ENCODE results near the gene ERN1.
"Not testable (repeated sequence)": the region's sequence is repeated elsewhere in the genome, so short reads cannot be mapped to it uniquely, and the experiment has no call there.

The ERN1 gene

GRCh38 chr17:64048805-64049204 lies 81.1 kb downstream of the ERN1 start:
- no peak overlapping the region for H3K4me3 ChIP-seq (ENCODE audit: low read depth, low read length)
- DNase-seq (ENCODE audit: low read depth): no peak

- DNase-seq (ENCODE audit: low read depth): no peak
- no peak overlapping the region for H3K4me3 ChIP-seq (ENCODE audit: low read depth, low read length)
These were observed 84.8 kb downstream of the ERN1 start for GRCh38 chr17:64045176-64045575.

DNA sequence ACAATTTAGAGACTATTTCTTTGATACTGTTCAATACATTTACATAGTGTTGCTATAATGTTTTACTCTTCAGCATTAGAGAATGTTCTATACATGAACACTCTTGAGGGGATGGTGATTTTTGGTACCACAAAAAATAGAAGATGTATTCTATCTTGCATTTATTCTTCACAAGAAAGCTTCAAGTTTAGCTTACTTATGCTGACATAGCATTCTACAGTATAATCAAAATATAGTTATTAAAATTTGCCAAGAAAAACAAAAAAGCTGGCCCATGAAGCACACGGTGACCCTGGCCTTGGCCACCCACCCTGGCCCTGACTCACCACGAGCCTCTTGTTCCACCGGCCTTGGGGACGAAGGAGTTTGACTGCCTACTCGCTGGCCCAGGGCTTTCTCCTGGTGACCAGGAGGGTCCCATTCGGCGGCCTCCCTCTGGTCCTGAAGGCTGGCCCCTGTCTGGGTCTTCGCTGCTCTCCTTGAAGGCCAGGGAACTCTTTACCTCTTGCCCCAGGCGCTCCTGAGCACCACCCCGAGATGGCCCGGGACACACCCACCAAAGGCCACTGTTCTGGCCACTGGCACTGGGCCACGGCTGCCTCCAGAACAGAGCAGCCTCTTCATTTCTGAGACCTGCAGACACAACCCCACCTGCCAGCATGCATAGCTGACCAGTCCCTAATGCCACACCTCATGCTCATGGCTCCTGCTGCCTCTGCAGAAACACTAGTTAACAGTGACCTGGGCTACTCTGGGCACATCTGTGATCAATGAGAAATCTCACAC lies 87.1 kb downstream of the ERN1 start:
- no peak for DNase-seq (ENCODE audit: low read depth)
- no peak overlapping the region for H3K4me3 ChIP-seq (ENCODE audit: low read depth, low read length)

DNA sequence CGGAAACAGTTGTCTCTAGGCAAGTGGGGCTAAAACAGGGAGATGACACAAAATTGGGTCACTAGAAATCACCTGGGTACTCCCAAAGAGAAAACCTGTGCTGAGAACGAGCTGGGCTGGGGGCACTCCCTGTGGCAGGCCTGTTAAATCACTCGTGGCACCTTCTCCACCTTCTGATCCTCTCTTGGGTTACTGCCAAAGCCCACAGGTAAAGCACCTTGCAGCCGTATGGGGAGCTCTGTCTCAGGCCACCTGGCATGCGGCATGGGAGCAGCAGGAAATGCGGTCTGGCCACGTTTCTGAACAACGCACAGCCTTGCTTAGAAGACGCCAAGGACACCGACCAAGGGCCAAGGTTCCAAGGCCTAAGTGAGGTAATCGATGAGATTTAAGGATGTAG lies 88.0 kb downstream of the ERN1 start:
- no peak for DNase-seq (ENCODE audit: low read depth)
- no peak overlapping the region for H3K4me3 ChIP-seq (ENCODE audit: low read depth, low read length)

DNA sequence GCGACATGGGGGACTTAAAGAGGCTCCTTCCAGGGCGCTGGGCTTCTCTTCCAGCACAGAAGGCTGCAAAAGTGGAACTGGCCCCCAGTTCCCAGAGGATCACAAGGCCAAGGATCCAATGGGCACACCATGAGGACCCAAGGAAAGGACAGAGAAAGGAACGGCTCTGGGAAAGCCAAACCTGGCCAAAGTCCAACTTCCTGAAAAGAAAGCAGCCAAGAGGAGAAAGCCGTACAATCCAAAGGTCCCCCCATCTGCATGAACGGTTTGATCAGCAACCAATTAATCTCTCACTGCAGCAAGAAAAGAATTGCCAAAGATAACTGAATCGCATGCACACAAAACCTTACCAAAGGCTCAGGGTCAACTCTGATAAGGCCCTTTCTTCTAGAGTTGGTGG lies 89.7 kb downstream of the ERN1 start:
- H3K4me3 ChIP-seq (ENCODE audit: low read depth, low read length): no peak overlapping the region
- no peak for DNase-seq (ENCODE audit: low read depth)

DNA sequence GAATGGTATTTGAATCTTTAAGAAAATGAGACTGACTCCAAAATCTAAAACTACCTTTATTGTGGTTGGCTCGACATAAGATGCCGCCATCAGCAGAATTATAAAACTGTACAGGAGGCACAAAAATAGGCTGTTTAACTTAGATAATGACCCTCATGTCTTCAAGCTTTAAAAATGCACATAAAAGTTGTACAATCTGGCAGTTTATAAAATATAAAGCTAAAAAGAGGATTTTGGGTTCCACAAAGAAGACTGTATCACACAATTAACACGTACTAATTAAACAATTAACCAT lies 90.9 kb downstream of the ERN1 start:
- no peak for DNase-seq (ENCODE audit: low read depth)
- H3K4me3 ChIP-seq (ENCODE audit: low read depth, low read length): no peak overlapping the region

DNA sequence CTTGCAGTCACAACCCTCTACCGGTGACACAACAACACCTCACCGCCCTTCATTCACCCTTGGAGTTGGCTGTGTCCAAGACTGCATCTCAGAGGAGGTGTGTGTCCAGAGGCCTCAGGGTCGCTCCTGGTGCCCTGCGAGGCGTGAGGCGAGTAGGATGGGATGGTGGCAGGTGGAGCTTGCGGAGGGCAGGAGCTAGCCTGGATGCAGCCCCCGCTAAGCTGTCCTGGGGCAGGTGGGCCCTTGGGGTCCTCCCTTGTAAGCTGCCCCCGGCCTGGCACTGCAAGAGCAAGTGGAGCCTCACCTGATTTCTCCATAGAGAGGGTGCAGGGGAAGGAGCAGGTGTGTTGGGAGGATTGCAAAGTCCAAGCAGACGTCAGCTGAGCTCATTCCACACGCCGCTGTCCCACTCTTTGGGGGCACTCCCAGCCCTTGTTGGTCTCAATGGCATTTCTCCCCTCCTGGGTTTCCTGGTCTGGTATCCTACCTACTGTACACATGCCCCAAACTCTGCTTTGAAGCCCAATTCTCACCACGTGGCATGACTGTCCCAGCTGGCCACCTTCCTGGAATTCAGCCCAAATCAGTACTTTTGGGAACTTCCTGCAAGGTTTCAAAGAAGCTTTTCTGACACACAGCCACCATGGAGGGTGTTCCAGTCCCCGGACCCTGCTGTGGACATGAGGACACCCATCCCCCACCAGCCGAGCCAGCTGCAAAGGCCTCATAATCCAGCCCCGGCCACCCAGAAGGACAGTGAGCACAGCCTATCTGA lies 91.4 kb downstream of the ERN1 start:
- no peak for DNase-seq (ENCODE audit: low read depth)
- H3K4me3 ChIP-seq (ENCODE audit: low read depth, low read length): no peak overlapping the region

- DNase-seq (ENCODE audit: low read depth): no peak
- no peak overlapping the region for H3K4me3 ChIP-seq (ENCODE audit: low read depth, low read length)
These were observed 92.1 kb downstream of the ERN1 start for GRCh38 chr17:64037802-64038201.

GRCh38 chr17:64037180-64037579 lies 92.8 kb downstream of the ERN1 start:
- DNase-seq (ENCODE audit: low read depth): no peak
- H3K4me3 ChIP-seq (ENCODE audit: low read depth, low read length): no peak overlapping the region

GRCh38 chr17:64036198-64036922 lies 93.6 kb downstream of the ERN1 start:
- no peak for DNase-seq (ENCODE audit: low read depth)
- H3K4me3 ChIP-seq (ENCODE audit: low read depth, low read length): no peak overlapping the region

DNA sequence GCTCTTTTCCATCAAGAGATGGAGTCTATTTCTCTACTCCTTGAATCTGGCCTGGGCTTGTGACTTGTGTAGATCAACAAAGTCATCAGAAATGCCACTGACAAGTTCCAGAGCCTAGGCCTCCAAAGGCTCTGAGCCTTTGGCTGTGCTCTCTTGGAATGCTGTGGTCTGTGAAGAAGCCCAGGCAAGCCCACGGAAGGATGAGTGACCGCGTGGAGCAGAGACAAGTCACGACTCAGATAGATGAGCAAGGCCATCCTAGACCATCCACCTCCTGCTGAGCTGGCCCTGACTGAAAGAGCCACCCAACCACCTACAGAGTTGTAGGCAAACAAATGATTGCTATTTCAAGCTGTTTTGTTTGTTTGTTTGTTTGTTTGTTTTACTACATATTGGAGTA lies 97.9 kb downstream of the ERN1 start:
- H3K4me3 ChIP-seq (ENCODE audit: low read depth, low read length): no peak overlapping the region
- DNase-seq (ENCODE audit: low read depth): no peak

DNA sequence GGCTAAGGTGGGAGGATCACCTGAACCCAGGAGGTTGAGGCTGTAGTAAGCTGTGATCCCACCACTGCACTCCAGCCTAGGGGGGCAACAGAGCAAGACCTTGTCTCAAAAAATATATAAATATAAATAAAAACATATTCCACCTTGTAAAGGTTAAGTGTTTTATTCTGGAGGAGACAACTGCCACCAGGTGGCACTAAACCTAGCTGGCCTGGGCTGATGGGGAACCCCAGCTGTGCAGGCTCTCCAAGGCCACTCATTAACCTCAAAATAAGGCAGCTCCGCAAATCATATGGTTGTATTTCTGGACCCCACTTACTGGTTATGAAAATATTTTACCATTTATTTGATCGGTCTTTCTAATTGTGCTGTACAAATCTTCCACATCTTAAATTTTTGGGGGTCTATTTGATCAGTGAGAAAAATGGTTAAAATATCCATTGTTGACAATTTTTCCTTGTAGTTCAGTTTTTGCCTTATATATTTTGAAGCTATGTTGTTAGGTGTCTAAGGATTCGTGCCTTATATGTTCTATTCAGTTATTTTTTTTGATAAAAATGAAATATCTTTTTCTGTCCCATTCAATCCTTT lies 101.0 kb downstream of the ERN1 start:
- peak; percentile 20 for DNase-seq (ENCODE audit: low read depth)
- H3K4me3 ChIP-seq (ENCODE audit: low read depth, low read length): no peak overlapping the region

DNA sequence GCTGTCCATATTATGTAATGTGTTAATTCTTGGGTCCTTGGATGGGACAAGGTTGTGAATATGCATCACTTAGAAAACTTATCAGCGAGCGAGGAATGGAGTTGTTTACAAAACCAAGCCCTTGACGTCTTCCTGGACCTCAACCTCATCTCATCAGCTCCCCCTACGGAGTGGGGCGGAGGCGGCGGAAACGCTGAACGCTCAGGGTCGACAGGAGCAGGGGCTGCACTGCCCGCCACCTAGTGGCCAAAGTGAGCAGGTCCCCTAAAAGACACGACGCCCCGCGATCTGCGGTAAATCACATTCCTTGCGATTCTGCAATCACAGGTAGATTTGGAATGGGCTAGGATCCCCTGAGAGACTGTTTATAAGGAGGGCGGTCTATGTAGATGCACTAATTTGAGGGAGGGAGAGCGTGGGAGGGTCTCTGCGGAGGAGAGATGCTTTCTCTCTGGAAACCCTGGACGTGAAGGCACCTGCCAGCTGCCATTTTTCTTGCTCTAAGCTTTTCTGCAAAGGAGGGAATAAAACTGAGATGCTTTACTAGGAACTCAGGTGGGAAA lies 104.1 kb downstream of the ERN1 start:
- H3K4me3 ChIP-seq (ENCODE audit: low read depth, low read length): no peak overlapping the region

GRCh38 chr17:64024781-64025731 lies 104.9 kb downstream of the ERN1 start:
- H3K4me3 ChIP-seq (ENCODE audit: low read depth, low read length): no peak overlapping the region
- DNase-seq (ENCODE audit: low read depth): no peak

More for the DNA sequence above, 104.1 kb downstream of the ERN1 start:
- peak; percentile 10 for DNase-seq (ENCODE audit: low read depth)

DNA sequence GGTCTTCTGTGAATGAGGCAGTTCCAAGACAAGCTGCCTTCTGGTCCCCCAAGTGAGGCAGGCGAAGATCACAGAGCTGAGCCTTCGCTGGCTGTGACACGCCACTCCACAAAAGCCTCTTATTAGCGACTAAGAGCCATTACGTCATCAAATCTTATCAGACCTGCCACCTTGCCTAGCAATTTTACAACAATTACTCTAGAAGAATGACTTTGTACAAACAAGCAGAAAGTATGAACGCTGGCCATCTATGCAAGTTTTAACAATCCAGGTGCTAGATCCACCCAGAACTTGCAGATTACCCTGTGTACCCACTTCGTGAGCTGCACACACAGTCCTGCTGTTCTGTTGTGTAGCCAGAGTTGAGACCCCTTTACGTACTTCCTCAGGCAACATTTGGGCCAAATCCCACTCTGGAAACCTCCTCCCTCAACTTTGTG lies 105.7 kb downstream of the ERN1 start:
- DNase-seq (ENCODE audit: low read depth): no peak

DNA sequence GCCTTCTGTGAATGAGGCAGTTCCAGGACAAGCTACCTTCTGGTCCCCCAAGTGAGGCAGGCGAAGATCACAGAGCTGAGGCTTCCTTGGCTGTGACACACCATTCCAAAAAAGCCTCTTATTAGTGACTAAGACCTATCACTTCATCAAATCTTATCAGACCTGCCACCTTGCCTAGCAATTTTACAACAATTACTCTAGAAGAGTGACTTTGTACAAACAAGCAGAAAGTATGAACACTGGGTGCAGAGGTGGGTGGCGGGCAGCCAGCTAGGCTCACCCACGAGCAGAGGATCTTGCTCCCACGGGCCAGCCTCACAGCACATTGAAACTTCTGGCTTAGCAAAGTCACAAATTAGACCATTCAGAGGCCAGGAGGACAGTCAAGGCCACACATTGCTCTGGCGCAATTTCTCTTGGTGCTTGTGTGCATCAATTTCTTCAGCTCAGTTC lies 107.3 kb downstream of the ERN1 start:
- no peak for DNase-seq (ENCODE audit: low read depth)
- no peak overlapping the region for H3K4me3 ChIP-seq (ENCODE audit: low read depth, low read length)

More for the DNA sequence above, 105.7 kb downstream of the ERN1 start:
- H3K4me3 ChIP-seq (ENCODE audit: low read depth, low read length): no peak overlapping the region

DNA sequence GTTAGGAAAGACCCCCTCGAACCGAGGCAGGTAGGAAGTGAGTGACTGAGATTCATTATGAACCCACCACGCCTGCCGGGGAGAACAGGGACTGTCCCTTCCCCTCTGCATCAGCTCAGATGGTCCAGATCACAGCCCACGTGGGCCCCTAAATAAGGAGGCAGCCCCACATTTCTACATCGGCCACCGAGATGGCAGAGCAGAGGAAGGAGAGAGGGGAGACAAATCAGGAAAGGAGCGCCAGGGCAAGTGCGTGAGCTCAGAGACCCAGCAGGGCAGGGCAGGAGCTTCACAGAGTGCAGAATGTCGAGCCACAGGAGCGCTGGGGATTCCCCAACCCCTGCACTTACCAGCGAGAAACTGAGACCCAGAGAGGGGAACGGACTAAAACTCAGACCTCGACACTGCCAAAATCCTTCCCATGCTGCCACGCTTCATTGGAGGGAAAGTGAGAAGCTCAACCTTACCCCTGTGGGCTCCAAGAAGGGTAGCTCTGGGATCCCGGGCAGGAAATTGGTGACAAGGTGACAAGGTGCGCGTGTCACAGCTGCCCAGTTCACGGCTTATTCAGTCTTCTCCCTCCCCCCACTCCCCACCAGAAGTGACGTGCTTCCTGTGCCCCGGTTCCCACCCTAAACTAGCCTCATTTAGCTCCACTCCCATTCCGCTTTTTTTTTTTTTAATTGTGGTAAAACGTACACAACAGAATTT lies 109.7 kb downstream of the ERN1 start, which contains the start of gene ICAM2:
Gene ICAM2 (minus strand): TSS at position 578 of the 711 bp plus-strand sequence. CDS start 13,942 bp downstream, outside the sequence.
- no peak for DNase-seq (ENCODE audit: low read depth)
- peak within 1 kb of the TSS; percentile 23 for H3K4me3 ChIP-seq (ENCODE audit: low read depth, low read length)

DNA sequence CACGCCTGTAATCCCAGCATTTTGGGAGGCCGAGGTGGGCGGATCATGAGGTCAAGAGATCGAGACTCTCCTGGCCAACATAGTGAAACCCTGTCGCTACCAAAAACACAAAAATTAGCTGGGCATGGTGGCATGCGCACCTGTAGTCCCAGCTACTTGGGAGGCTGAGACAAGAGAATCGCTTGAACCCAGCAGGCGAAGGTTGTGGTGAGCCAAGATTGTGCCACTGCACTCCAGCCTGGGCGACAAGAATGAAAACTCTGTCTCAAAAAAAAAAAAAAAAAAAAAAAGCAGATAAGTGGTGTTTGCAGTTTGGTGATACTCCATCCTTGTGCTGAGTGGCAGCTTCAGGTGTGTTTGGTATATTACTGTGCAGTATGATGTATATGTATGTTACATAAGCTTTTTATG lies 110.4 kb downstream of the ERN1 start:
- DNase-seq (ENCODE audit: low read depth); H3K4me3 ChIP-seq (ENCODE audit: low read depth, low read length): not testable (repeated sequence)

Measured in skeletal muscle cell (primary cell).